GM19395 (cell line): ENCODE measurements around the gene TRIM24.

Experiments used
- ATAC-seq: cut with Tn5 transposase; IDR thresholded peaks from one replicate; pipeline ENCODE4 v1.9.1; 2021; ENCODE audit warnings: mild to moderate bottlenecking, moderate library complexity; ENCODE audit not compliant: unreplicated experiment

Gene TRIM24

DNA sequence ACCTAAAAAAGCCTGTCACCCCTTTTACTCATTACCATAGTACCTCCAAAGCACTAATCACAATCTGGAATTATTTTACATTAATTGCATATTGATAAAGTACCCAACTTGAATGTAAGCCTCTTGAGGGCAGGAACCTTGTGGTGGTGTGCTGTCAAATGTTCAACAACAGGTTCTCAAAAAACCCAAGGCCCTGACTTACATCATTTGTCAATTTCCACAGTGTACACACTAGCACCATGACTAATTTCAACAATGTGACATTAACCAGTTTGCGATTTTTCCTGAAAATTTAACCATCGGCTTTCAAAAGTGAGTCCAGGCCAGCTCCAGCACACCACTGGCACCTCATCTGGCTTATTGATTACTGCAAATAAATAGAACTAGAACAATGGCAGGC, 153.6 kb downstream of the TRIM24 start:
- no peak for ATAC-seq

DNA sequence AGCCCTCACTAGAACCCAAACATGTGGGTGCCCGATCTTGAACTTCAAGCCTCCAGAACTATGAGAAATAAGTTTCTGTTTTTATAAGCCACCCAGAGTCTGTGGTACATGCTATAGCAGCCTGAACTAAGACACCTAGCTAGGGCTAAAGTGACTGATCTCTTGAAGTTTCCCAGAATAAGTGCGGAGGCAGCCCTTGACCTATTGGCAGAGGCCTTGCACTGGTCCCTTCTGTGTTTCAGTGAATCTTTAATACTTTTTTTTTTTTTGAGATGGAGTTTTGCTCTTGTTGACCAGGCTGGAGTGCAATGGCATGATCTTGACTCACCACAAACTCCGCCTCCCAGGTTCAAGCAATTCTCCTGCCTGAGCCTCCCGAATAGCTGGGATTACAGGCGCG, 156.0 kb downstream of the TRIM24 start:
- ATAC-seq: no peak

DNA sequence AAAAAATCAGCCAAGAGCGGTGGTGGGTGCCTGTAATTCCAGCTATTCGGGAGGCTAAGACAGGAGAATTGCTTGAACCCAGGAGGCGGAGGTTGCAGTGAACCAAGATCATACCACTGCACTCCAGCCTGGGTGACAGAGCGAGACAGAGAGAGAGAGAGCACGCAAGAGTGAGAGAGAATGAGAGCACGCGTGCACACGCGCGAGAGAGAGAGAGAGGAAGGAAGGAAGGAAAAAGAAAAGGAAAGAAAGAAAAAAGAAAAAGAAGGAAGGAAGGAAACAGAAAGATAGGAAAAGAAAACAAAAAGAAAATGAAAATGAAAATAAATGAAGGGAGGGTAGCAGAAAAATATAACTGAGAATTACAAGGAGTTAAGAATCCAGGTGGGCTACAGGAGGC, 158.4 kb downstream of the TRIM24 start:
- no peak for ATAC-seq

DNA sequence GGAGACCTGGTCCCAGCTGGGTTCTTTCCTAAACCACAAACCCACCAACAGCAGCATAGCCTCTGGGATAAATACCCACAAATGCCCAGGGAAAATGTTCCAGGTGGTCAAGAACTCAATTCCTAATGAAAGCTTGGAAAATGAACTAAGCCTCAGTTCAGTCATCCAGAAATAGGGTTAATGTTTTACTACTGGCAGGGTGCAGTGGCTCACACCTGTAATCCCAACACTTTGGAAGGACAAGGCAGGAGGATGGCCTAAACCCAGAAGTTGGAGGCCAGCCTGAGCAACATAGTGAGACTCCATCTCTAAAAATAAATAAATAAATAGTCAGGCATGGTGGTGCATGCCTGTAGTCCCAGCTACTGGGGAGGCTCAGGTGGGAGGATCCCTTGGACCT, 158.9 kb downstream of the TRIM24 start:
- ATAC-seq: no peak

DNA sequence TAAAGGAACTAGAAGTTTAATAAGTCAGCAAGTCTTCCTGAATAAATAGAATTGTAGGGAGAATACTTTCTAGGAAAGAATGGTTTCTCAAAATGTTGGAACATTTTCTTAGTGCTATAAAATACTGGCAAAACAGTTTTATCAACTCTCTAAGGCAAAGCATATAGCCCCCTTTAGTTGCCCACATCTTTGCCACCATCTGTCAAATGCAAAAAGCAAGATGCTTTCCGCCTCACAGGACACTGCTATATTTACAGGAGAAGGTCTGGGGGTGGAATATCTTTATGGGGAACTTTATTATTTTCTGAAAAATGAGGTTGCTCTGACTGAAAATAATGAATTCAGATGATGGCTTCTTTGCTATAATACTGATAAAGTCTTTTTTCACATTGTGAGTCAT, 162.8 kb downstream of the TRIM24 start:
- ATAC-seq: no peak

DNA sequence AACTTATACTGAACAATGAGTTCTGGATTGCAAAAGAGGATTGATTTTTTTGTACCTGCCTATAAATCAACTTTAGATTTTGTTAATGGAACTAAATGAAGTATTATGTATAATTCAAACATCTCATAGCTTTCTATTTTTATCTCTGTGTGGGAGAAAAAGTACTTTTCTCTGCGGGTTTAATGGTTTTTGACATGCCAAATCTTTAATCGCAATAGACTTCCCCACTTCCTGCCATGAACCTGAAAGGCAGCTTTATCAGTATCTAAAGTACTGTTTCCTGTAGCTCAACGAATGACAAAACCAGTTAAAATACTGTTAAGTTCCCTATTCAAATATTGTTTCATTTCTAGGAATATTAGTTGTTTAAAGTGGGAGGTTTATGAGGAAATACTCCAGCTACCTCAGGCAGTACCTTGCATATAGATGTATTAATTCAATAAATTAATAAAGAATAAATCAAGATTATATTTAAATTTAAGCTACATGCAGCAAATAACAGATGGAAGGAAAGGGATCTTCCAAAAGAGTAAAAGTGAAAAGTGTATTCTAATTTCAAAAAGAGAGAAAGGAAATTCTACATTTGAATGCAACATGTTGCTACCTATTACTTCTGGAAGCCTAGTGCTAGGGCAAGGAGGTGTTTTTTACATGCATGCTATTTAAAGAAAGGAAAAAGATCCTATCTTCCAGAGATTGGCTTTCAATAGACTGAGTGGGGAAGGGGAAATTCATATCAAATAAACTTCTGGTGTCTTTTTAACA, 165.2 kb downstream of the TRIM24 start:
- peak; percentile 56 for ATAC-seq

DNA sequence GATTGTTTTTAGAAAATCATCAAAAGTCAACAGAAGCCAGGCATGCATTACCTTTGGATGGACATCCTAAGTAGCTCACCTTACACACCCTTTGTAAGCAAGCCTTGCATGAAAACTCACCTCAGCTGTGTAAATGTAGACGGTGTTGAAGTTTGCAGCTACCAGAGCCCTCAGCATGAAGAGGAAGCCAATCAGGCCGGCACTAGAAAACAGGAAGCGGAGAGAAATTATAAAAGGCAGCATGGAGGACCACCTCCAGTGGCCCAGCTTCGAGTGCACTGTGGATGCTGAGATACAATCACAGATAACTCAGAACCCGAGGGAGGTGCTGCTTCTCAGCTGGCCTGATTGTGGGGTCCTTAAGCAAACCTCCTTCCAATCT, 165.8 kb downstream of the TRIM24 start:
- peak; percentile 73 for ATAC-seq

DNA sequence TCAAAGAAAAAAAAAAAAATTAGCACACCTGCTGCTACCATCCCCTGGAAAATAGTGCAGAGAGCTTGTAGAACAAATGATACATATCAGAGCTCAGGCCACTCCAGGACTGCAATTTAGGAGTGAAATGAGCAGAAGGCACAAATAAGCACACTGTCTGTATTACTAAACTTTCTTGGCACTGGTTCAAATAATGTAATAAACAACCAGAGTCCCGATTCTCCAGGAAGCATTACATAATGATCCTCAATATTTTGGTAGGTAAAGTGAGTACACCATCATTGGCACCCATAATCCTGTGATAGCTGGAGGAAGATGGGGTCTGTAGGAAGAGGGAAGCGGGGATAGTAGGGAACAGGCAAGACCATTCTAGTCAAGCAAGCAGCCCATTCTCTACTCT, 166.8 kb downstream of the TRIM24 start:
- no peak for ATAC-seq

DNA sequence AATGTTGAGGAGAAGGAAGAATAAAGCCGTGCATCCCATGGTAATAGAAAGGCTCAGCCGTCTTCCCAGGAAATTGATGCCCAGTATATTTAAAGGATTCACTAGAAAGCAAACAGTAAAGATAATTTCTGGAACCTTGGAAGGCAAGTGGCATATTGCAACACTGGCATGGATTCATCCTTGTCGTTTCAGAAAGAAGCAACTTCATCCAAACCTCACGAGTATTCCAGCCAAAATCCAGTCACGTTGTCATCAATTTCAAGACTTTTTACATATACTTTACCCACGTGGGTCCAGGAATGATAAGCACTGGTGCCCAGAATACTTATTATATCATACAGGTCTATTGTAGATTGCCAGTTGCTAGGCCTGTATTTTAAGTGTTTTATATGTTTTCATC, 167.3 kb downstream of the TRIM24 start:
- no peak for ATAC-seq

DNA sequence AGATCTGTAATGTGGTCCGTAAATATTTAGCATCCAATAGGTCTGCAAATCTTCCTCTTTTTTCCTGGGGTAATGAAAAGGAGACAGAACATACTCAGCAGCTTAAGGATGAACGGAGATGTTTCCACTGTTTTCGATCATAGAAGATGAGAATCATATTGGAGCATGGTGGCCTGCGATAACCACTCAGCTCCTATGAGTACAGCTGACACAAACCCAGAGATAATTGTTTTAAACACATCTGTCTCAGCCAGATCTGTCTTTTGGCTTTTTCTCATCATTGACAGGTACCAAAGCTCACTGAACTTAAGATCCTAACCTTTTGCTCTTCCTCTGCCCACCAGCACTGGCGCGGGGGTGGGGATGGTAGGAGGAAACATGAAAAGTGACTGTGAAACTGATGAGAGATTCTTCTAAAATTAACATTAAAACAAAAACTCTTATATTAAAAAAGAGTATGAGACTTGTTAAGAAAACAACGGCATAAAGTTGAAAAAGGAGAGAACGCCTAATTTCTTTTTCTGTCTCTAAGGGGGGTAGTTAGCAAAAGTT, 170.1 kb downstream of the TRIM24 start:
- no peak for ATAC-seq

DNA sequence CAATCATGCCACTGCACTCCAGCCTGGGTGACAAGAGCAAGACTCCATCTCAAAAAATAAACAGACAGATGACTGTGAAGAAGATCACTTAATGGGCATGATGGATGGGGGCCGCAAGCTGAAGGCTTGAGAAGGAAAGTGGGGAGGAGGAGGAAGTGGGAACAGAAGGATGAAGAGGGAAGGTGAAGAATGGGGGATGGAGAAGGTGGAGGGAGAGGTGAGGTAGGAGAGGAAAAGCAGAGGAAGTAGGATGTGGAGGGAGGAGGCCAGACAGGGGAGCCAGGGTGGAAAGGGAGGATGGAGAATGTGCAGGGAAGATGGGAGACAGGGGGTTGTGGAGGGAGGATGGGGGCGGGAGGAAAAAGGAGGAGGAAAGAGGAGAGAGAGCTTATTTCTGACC, 172.3 kb downstream of the TRIM24 start:
- no peak for ATAC-seq

DNA sequence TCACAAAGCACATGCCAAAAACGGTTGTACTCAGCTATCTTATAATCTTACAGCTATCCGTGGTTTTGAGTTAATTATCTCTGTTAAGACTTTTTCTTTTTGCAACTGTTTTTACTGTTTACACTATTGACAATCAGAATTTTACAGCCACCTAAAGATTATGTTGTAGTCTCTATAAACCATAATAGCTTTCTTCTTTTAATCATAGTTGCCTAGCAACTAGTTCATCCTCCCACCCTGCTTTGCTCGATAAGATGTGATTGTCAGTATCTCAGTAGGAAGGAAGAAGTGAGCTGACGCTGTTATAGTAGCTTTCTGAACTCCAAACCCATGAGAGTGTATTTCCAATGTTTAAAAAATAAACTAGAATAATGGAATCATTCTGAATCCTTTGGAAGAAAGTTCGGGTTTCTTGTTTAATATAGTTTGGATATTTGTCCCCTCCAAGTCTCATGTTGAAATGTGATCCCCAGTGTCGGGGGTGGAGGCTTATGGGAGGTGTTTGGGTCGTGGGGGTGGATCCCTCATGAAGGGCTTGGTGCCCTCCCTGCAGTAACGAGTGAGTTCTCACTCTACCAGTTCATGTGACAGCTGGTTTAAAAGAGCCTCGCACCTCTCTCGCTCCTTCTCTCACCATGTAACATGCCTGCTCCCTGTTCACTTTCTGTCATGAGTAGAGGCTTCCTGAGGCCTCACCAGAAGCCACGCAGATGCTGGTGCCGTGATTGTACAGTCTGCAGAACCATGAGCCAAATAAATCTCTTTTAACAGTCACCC, 173.0 kb downstream of the TRIM24 start:
- no peak for ATAC-seq
